GM12872 (cell line): ENCODE results near the gene TFAP2A.

Source experiments
- CTCF ChIP-seq: IDR thresholded peaks from 3 replicates; pipeline ENCODE4 v1.5.1; 2011; ENCODE audit warnings: low read depth, mild to moderate bottlenecking, low read length, moderate library complexity; ENCODE audit not compliant: insufficient read depth

Gene TFAP2A

GRCh38 chr6:10437891-10438290 lies 23.0 kb upstream of the TFAP2A start:
- TF ChIP-seq CTCF = no peak

- TF ChIP-seq CTCF = no peak
Measured at GRCh38 chr6:10434235-10434634, 19.4 kb upstream of the TFAP2A start.

GRCh38 chr6:10433322-10433721 lies 18.4 kb upstream of the TFAP2A start:
- no peak for TF ChIP-seq CTCF

- no peak for TF ChIP-seq CTCF
Measured at GRCh38 chr6:10431423-10432164, 16.7 kb upstream of the TFAP2A start.

- TF ChIP-seq CTCF = peak; percentile 57; the same call in 2 of the 3 replicates
Measured at GRCh38 chr6:10429638-10430427, 15.0 kb upstream of the TFAP2A start.

GRCh38 chr6:10426781-10427279 lies 12.0 kb upstream of the TFAP2A start:
- no peak for TF ChIP-seq CTCF

- TF ChIP-seq CTCF = 0 out of 3 replicates have a peak, but pooled peaks have one; percentile 7
Measured at GRCh38 chr6:10425975-10426780, 11.3 kb upstream of the TFAP2A start.
